OCI-LY3 (cell line): Measurements from ENCODE around the gene ROBO2.

ENCODE experiments used
- H2AFZ ChIP-seq: fragments of 200-600, 300-600 bp; shearing (Covaris generic); 2 replicates; pipeline ENCODE4 v1.6.0; 2014; ENCODE audit warnings: antibody characterized with exemption, low read depth, low read length
- H3K27ac ChIP-seq: fragments of 200-600, 300-600 bp; sonication (generic); 2 replicates; pipeline ENCODE4 v1.5.1; 2014; ENCODE audit warnings: mild to moderate bottlenecking, low read length, moderate library complexity, mixed read lengths
- H3K27me3 ChIP-seq: fragments of 200-600, 300-600 bp; sonication (generic); 2 replicates; pipeline ENCODE4 v1.6.1; 2014; ENCODE audit warnings: low read depth, low read length, mixed read lengths
- H3K36me3 ChIP-seq: fragments of 200-600, 300-600 bp; sonication (generic); replicated peaks from 2 replicates; pipeline ENCODE3; 2014; ENCODE audit warnings: low read depth, low read length, mixed read lengths
- H3K4me1 ChIP-seq: fragments of 300-600, 200-600 bp; sonication (generic); 2 replicates; pipeline ENCODE4 v1.6.1; 2014; ENCODE audit warnings: low read length, mixed read lengths
- H3K4me2 ChIP-seq: fragments of 200-600, 300-600 bp; sonication (generic); 2 replicates; pipeline ENCODE4 v1.6.1; 2014; ENCODE audit warnings: low read length, mixed read lengths
- H3K4me3 ChIP-seq: fragments of 300-600, 200-600 bp; sonication (generic); 2 replicates; pipeline ENCODE4 v1.5.1; 2014; ENCODE audit warnings: antibody characterized with exemption, mild to moderate bottlenecking, low read length, moderate library complexity
- H3K79me2 ChIP-seq: fragments of 300-600, 200-600 bp; shearing (Covaris generic); 2 replicates; pipeline ENCODE4 v1.6.1; 2014; ENCODE audit warnings: mild to moderate bottlenecking, low read length, mixed read lengths
- H3K9ac ChIP-seq: fragments of 300-600, 200-600 bp; shearing (Covaris generic); 2 replicates; pipeline ENCODE4 v1.6.0; 2014; ENCODE audit warnings: mild to moderate bottlenecking, low read length, moderate library complexity
- H3K9me3 ChIP-seq: fragments of 200-600, 300-600 bp; shearing (Covaris generic); 2 replicates; pipeline ENCODE4 v1.6.1; 2014; ENCODE audit warnings: low read length, mixed read lengths; ENCODE audit not compliant: insufficient read depth
- H4K20me1 ChIP-seq: fragments of 200-600, 300-600 bp; sonication (generic); 2 replicates; pipeline ENCODE4 v1.6.1; 2016; ENCODE audit warnings: low read length, mixed read lengths; ENCODE audit not compliant: insufficient read depth
- CTCF ChIP-seq: fragments of 200-600, 300-600 bp; sonication (generic); IDR thresholded peaks from 2 replicates; pipeline ENCODE4 v1.5.1; 2014; ENCODE audit warnings: antibody characterized with exemption, low read length, low read depth
- EZH2phosphoT487 ChIP-seq: fragments of 200-600 bp; shearing (Covaris generic); IDR thresholded peaks from 2 replicates; pipeline ENCODE4 v1.6.1; 2018; ENCODE audit warnings: antibody characterized with exemption, mixed run types, low read depth

The ROBO2 gene

GRCh38 chr3:77025471-77025870 is 14.4 kb upstream of the ROBO2 start:
- H2AFZ ChIP-seq: no peak overlapping the region
- no peak overlapping the region for H3K27ac ChIP-seq
- no peaks in the 10 kb centered on the region for H3K9me3 ChIP-seq
- no peak overlapping the region for H3K4me3 ChIP-seq
- no peaks in the 10 kb centered on the region for H3K36me3 ChIP-seq
- TF ChIP-seq CTCF (no peak), EZH2phosphoT487 (no peak)
- no peaks in the 10 kb centered on the region for H3K27me3 ChIP-seq
- no peaks in the 10 kb centered on the region for H3K79me2 ChIP-seq
- H3K4me2 ChIP-seq: no peak overlapping the region
- H3K4me1 ChIP-seq: no peaks in the 10 kb centered on the region
- H3K9ac ChIP-seq: no peak overlapping the region
- H4K20me1 ChIP-seq: no peaks in the 10 kb centered on the region

- Histone ChIP-seq H2AFZ (no peak overlapping the region), H3K4me1 (no peaks in the 10 kb centered on the region), H3K4me3 (no peak overlapping the region), H3K27ac (no peak overlapping the region), H3K27me3 (no peaks in the 10 kb centered on the region), H3K79me2 (no peaks in the 10 kb centered on the region), H3K9me3 (no peaks in the 10 kb centered on the region), H3K4me2 (no peak overlapping the region), H4K20me1 (no peaks in the 10 kb centered on the region), H3K9ac (no peak overlapping the region), H3K36me3 (no peaks in the 10 kb centered on the region)
- TF ChIP-seq EZH2phosphoT487: no peak
- TF ChIP-seq CTCF: no peak
Observed at GRCh38 chr3:77026904-77027634, 12.8 kb upstream of the ROBO2 start.

- TF ChIP-seq CTCF: no peak
- no peak for TF ChIP-seq EZH2phosphoT487
- Histone ChIP-seq H3K36me3 (no peaks in the 10 kb centered on the region), H2AFZ (no peak overlapping the region), H3K9ac (no peak overlapping the region), H3K79me2 (no peaks in the 10 kb centered on the region), H4K20me1 (no peaks in the 10 kb centered on the region), H3K4me3 (no peak overlapping the region), H3K4me2 (no peak overlapping the region), H3K27ac (no peak overlapping the region), H3K9me3 (no peaks in the 10 kb centered on the region), H3K4me1 (no peaks in the 10 kb centered on the region), H3K27me3 (no peaks in the 10 kb centered on the region)
Observed at GRCh38 chr3:77028005-77028404, 11.9 kb upstream of the ROBO2 start.

DNA sequence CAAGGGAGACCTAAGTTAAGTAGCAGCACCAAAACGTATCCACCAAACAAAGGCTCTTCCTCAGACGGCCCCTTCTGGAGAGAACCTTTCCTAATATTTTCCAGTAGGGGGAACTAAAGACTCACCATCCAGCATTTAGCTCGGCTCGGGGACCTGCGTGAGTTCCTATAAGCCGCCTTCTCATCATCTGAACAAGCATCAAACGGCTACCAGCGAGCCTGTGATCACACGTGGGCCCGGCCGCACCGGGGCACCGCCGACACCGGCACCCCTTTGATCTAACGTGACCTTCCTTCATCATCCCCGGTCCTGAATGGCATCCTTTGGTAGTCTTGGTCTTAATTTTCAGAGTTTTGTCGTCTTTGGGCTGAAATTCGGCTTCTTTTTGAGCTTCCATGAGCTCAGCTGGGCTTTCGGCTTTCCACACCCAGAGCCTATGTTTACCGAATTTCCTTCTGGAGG is 1.4 kb upstream of the ROBO2 start:
- no peaks in the 10 kb centered on the region for H3K27me3 ChIP-seq
- H3K79me2 ChIP-seq: no peaks in the 10 kb centered on the region
- H3K4me1 ChIP-seq: no peaks in the 10 kb centered on the region
- no peak overlapping the region for H3K9ac ChIP-seq
- H3K9me3 ChIP-seq: no peaks in the 10 kb centered on the region
- no peak overlapping the region for H2AFZ ChIP-seq
- no peak overlapping the region for H3K27ac ChIP-seq
- TF ChIP-seq EZH2phosphoT487: no peak
- TF ChIP-seq CTCF: peak; percentile 14; the same call in 1 of the 2 replicates
- no peaks in the 10 kb centered on the region for H4K20me1 ChIP-seq
- no peak overlapping the region for H3K4me3 ChIP-seq
- H3K4me2 ChIP-seq: no peak overlapping the region
- H3K36me3 ChIP-seq: no peaks in the 10 kb centered on the region
